MM.1S (cell line): ENCODE measurements around the gene IFI27L2.
A peak's percentile ranks its signal among the peaks of the same experiment; 100 is the strongest.

Experiments used
- DNase-seq: peaks from one replicate; pipeline ENCODE4 v3.0.0-alpha.2; 2015
- H2AFZ ChIP-seq: fragments of 300-600 bp; sonication (generic); 2 replicates; pipeline ENCODE4 v1.6.0; 2016; ENCODE audit warnings: antibody characterized with exemption, low read length
- H3F3A ChIP-seq: fragments of 300-600 bp; sonication (generic); 2 replicates; pipeline ENCODE4 v1.6.1; 2016; ENCODE audit warnings: mild to moderate bottlenecking, antibody characterized with exemption, low read length, moderate library complexity, mixed read lengths; ENCODE audit not compliant: insufficient read depth
- H3K27ac ChIP-seq: fragments of 300-600 bp; sonication (generic); 2 replicates; pipeline ENCODE4 v1.5.1; 2016; ENCODE audit warnings: mild to moderate bottlenecking, low read length
- H3K27me3 ChIP-seq: fragments of 300-600 bp; sonication (generic); replicated peaks from 2 replicates; pipeline ENCODE4 v1.6.0; 2016; ENCODE audit warnings: low read length; ENCODE audit not compliant: insufficient read depth
- H3K36me3 ChIP-seq: fragments of 300-600 bp; sonication (generic); replicated peaks from 2 replicates; pipeline ENCODE4 v1.6.1; 2016; ENCODE audit warnings: mild to moderate bottlenecking, low read length, mixed read lengths; ENCODE audit not compliant: insufficient read depth
- H3K4me1 ChIP-seq: fragments of 300-600 bp; sonication (generic); 2 replicates; pipeline ENCODE4 v1.6.1; 2016; ENCODE audit warnings: low read length, mixed read lengths
- H3K4me2 ChIP-seq: fragments of 300-600 bp; sonication (generic); 2 replicates; pipeline ENCODE4 v1.6.0; 2016; ENCODE audit warnings: low read depth, low read length
- H3K4me3 ChIP-seq: fragments of 300-600 bp; sonication (generic); 2 replicates; pipeline ENCODE4 v1.5.1; 2016; ENCODE audit warnings: low read length, mixed read lengths
- H3K79me2 ChIP-seq: fragments of 300-600 bp; sonication (generic); 2 replicates; pipeline ENCODE4 v1.6.1; 2016; ENCODE audit warnings: mixed run types, low read length, mixed read lengths
- H3K9ac ChIP-seq: fragments of 300-600 bp; sonication (generic); 2 replicates; pipeline ENCODE4 v1.6.1; 2016; ENCODE audit warnings: low read length, mixed read lengths
- H3K9me2 ChIP-seq: fragments of 300-600 bp; sonication (generic); replicated peaks from 2 replicates; pipeline ENCODE4 v1.6.1; 2016; ENCODE audit warnings: mild to moderate bottlenecking, low read length, mixed read lengths; ENCODE audit not compliant: insufficient read depth
- H3K9me3 ChIP-seq: fragments of 300-600 bp; sonication (generic); replicated peaks from 2 replicates; pipeline ENCODE4 v1.6.1; 2016; ENCODE audit warnings: mild to moderate bottlenecking, low read length, mixed read lengths; ENCODE audit not compliant: insufficient read depth
- H4K20me1 ChIP-seq: fragments of 300-600 bp; sonication (generic); 2 replicates; pipeline ENCODE4 v1.6.1; 2016; ENCODE audit warnings: mild to moderate bottlenecking, low read length, moderate library complexity, mixed read lengths; ENCODE audit not compliant: insufficient read depth
- EZH2 ChIP-seq: fragments of 300-600 bp; sonication (generic); optimal IDR thresholded peaks from 2 replicates; pipeline ENCODE3; 2017; ENCODE audit warnings: low read depth, mild to moderate bottlenecking, antibody characterized with exemption, low read length, mixed read lengths
- EZH2phosphoT487 ChIP-seq: fragments of 300-600 bp; sonication (generic); IDR thresholded peaks from 2 replicates; pipeline ENCODE4 v1.6.1; 2018; ENCODE audit warnings: antibody characterized with exemption, low read length
- TF ChIP-seq, protein P1 (sequence below): fragments of 300-600 bp; sonication (generic); IDR thresholded peaks from 2 replicates; pipeline ENCODE4 v1.5.1; 2016; ENCODE audit warnings: antibody characterized with exemption, low read length, mixed read lengths

The IFI27L2 gene

DNA sequence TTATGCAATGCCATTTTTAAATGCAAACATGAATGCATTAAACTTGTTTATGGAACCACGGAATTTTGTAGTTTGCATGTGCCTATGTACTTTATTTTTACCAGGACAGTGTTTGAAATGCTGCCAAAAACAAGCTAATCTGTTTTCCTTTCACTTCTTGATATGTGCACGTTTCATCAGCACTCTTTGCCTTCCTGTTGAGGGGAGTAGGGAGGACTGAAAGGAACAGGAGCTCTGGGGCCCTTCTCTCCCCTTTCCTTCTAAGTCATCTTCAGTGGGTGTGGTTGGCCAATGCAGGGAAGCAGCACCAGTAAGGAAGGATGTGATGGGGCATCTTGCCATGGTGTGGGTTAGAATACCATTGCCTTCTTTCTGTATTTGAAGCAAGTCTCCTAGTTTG, 32.6 kb upstream of the IFI27L2 start:
- no peaks in the 10 kb centered on the region for H3K36me3 ChIP-seq
- H3K27ac ChIP-seq = no peak overlapping the region
- H3K27me3 ChIP-seq = no peaks in the 10 kb centered on the region
- no peaks in the 10 kb centered on the region for H3K9me2 ChIP-seq
- no peak overlapping the region for H3K4me2 ChIP-seq
- no peaks in the 10 kb centered on the region for H3K79me2 ChIP-seq
- no peak for TF ChIP-seq EZH2phosphoT487
- TF ChIP-seq, protein P1, sequence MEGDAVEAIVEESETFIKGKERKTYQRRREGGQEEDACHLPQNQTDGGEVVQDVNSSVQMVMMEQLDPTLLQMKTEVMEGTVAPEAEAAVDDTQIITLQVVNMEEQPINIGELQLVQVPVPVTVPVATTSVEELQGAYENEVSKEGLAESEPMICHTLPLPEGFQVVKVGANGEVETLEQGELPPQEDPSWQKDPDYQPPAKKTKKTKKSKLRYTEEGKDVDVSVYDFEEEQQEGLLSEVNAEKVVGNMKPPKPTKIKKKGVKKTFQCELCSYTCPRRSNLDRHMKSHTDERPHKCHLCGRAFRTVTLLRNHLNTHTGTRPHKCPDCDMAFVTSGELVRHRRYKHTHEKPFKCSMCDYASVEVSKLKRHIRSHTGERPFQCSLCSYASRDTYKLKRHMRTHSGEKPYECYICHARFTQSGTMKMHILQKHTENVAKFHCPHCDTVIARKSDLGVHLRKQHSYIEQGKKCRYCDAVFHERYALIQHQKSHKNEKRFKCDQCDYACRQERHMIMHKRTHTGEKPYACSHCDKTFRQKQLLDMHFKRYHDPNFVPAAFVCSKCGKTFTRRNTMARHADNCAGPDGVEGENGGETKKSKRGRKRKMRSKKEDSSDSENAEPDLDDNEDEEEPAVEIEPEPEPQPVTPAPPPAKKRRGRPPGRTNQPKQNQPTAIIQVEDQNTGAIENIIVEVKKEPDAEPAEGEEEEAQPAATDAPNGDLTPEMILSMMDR = no peak
- H3K4me3 ChIP-seq = no peak overlapping the region
- DNase-seq = no peak
- H3K9ac ChIP-seq = no peak overlapping the region
- no peaks in the 10 kb centered on the region for H3K9me3 ChIP-seq
- no peak overlapping the region for H2AFZ ChIP-seq
- H4K20me1 ChIP-seq = no peaks in the 10 kb centered on the region
- H3F3A ChIP-seq = 0 out of 2 replicates have a peak, but pooled peaks cover 4% of the 10 kb centered on the region
- peaks cover 20% of the 10 kb centered on the region for H3K4me1 ChIP-seq

DNA sequence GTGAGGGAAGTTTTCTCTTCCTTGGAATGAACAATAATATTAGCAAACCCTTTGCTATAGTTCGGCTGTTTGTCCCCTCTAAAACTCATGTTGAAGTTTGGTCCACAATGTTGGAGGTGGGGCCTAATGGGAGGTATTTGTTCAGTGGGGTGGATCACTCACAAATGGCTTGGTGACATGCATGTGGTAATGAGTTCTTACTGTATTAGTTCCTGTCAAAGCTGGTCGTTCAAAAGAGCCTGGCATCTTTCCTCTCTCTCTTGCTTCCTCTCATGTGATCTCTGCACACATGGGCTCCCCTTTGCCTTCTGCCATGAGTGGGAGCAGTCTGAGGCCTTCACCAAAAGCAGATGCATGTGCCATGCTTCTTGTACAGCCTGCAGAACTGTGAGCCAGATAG, 31.7 kb upstream of the IFI27L2 start:
- H3K9me3 ChIP-seq = no peaks in the 10 kb centered on the region
- no peak overlapping the region for H3K27ac ChIP-seq
- no peaks in the 10 kb centered on the region for H3K27me3 ChIP-seq
- TF ChIP-seq, protein P1 = no peak
- TF ChIP-seq EZH2phosphoT487 = no peak
- no peak for TF ChIP-seq EZH2
- H3K4me1 ChIP-seq = peaks cover 20% of the 10 kb centered on the region
- no peak overlapping the region for H3K4me3 ChIP-seq
- no peak for DNase-seq
- no peaks in the 10 kb centered on the region for H3K9me2 ChIP-seq
- H3K79me2 ChIP-seq = no peaks in the 10 kb centered on the region
- H3K4me2 ChIP-seq = no peak overlapping the region
- no peaks in the 10 kb centered on the region for H3K36me3 ChIP-seq
- H2AFZ ChIP-seq = no peak overlapping the region
- 0 out of 2 replicates have a peak, but pooled peaks cover 4% of the 10 kb centered on the region for H3F3A ChIP-seq
- H4K20me1 ChIP-seq = no peaks in the 10 kb centered on the region
- no peak overlapping the region for H3K9ac ChIP-seq

DNA sequence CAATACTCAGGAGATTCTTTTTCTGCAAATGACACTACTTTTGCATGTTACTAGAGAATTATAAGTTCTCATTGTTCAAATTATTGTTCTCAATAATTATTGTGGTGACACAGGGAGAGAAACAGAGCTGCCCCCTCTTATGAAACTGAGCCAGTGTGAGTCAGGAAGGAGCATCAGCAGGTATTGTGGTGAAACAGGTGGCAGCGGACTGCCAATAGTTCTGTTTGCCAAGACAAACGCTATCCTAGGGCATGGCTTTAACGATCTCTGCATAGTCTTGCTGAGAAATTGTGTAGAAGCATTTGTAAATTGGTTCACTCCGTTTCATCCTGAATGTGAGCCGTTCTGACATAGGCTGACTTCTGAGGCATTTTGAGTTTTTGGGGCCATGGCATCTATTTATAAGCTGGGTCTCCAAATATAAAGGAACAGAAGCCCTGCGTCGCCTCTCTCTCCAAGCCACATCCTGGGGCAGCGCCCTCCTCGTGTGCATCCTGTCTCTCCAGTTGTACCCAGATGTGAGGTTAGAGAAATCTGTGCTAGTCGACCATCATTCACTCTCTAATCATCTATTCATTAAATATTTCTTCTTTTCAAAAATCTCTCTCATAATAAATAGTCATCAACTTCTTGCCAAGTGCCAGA, 29.0 kb upstream of the IFI27L2 start:
- Histone ChIP-seq H3K9ac (no peak overlapping the region), H2AFZ (no peak overlapping the region), H3K4me1 (peaks cover 20% of the 10 kb centered on the region), H3K79me2 (no peaks in the 10 kb centered on the region), H3K4me2 (peak overlapping the region; percentile 54), H3K9me3 (no peaks in the 10 kb centered on the region), H3F3A (0 out of 2 replicates have a peak, but pooled peaks cover 4% of the 10 kb centered on the region), H4K20me1 (no peaks in the 10 kb centered on the region), H3K27me3 (no peaks in the 10 kb centered on the region), H3K4me3 (no peak overlapping the region), H3K27ac (peak overlapping the region; percentile 34; the same call in 1 of the 2 replicates), H3K9me2 (no peaks in the 10 kb centered on the region), H3K36me3 (no peaks in the 10 kb centered on the region)
- peak; percentile 40 for DNase-seq
- TF ChIP-seq EZH2 (no peak), EZH2phosphoT487 (no peak)
- TF ChIP-seq, protein P1 = no peak
